HCT116 (cell line): ENCODE data around the gene ITPKA. TPM values are rescaled to one million over a fixed set of nuclear protein-coding genes. Genes with fewer than 3 reads are reported as not detected.

Experiments used
- ATAC-seq: fragments of 200-7000 bp; cut with Tn5 transposase; 2 replicates; pipeline ENCODE4 v1.9.1; 2020; ENCODE audit warnings: mild to moderate bottlenecking, moderate library complexity
- BruUV-seq: library from RNA; stranded (reverse); fragments of 400-500 nt; replicated peaks from 2 replicates; lab custom pipeline; 2021; lab: Mats Ljungman, UMichigan
- CTCF ChIA-PET: fragments of 300-600 bp; sonication (Branson Sonifier 250); formaldehyde crosslinking; loops from one replicate; lab custom pipeline; 2021; ENCODE audit warnings: antibody characterized with exemption; lab: Charles Lee
- POLR2A ChIA-PET: fragments of 300-600, 350-600 bp; sonication (Branson Sonifier 250); formaldehyde crosslinking; loops from one replicate; lab custom pipeline; 2021; ENCODE audit warnings: antibody characterized with exemption; lab: Charles Lee
- RAD21 ChIA-PET, 2 experiments: fragments of 300-600 bp; sonication (Branson Sonifier 250); formaldehyde crosslinking; loops; one replicate each; lab custom pipeline; 2023; ENCODE audit warnings: low total read pairs in 2 of 2; ENCODE audit not compliant: uncharacterized antibody in 2 of 2, unreplicated experiment in 2 of 2, low non-redundant PET in 1 of 2; lab: Charles Lee
- DNase-seq: peaks from one replicate; pipeline ENCODE4 v3.0.0-alpha.2; 2010; ENCODE audit warnings: low read depth, low spot score
- H2AFZ ChIP-seq: fragments of 200-600 bp; shearing (Covaris generic), sonication (generic); 2 replicates; pipeline ENCODE4 v1.6.1; 2017; ENCODE audit warnings: low read depth, mixed run types, mixed read lengths, antibody characterized with exemption, low read length; ENCODE audit not compliant: poor library complexity, severe bottlenecking
- H3K27ac ChIP-seq: 2 replicates; pipeline ENCODE4 v1.5.1; 2012; ENCODE audit warnings: low read depth, low read length
- H3K27me3 ChIP-seq: fragments of 200-600 bp; sonication (generic); 2 replicates; pipeline ENCODE4 v1.6.1; 2016; ENCODE audit warnings: mixed run types, low read length, mixed read lengths; ENCODE audit not compliant: insufficient read depth
- H3K36me3 ChIP-seq, 2 experiments: fragments of 200-500 bp in 1 of 2; fragments of 200-600 bp in 1 of 2; sonication (Bioruptor generic) in 1 of 2; sonication (generic) in 1 of 2; 2 replicates each; pipeline versions ENCODE4 v1.5.1 to v1.6.1; 2014 to 2016; ENCODE audit warnings: low read length in 2 of 2, inconsistent platforms in 1 of 2, mixed read lengths in 1 of 2, mixed run types in 1 of 2; ENCODE audit not compliant: insufficient read depth in 2 of 2, control insufficient read depth in 1 of 2
- H3K4me1 ChIP-seq, 2 experiments: fragments of 200-600 bp in 1 of 2; sonication (generic) in 1 of 2; 2 replicates each; pipeline versions ENCODE4 v1.5.1 to v1.6.1; 2012 to 2017; ENCODE audit warnings: low read length in 2 of 2, inconsistent platforms in 1 of 2, mild to moderate bottlenecking in 1 of 2, mixed read lengths in 1 of 2, mixed run types in 1 of 2, moderate library complexity in 1 of 2; ENCODE audit not compliant: insufficient read depth in 2 of 2, control insufficient read depth in 1 of 2
- H3K4me2 ChIP-seq: fragments of 200-600 bp; sonication (generic); 2 replicates; pipeline ENCODE4 v1.6.1; 2017; ENCODE audit warnings: mixed run types, low read length, mixed read lengths
- H3K4me3 ChIP-seq, 2 experiments: fragments of 200-600 bp in 1 of 2; sonication (generic) in 1 of 2; replicated peaks in 1 of 2; 2 replicates each; pipeline ENCODE4 v1.5.1; 2011 to 2016; ENCODE audit warnings: low read length in 2 of 2, control low read depth in 1 of 2, low read depth in 1 of 2, mild to moderate bottlenecking in 1 of 2, mixed read lengths in 1 of 2, mixed run types in 1 of 2
- H3K79me2 ChIP-seq: fragments of 200-600 bp; sonication (generic); 2 replicates; pipeline ENCODE4 v1.6.1; 2017; ENCODE audit warnings: mild to moderate bottlenecking, mixed run types, low read length, moderate library complexity, mixed read lengths; ENCODE audit not compliant: insufficient read depth
- H3K9ac ChIP-seq: fragments of 200-600 bp; sonication (generic); 2 replicates; pipeline ENCODE4 v1.6.1; 2016; ENCODE audit warnings: low read length, mixed read lengths
- H3K9me2 ChIP-seq: fragments of 200-600 bp; sonication (generic), shearing (Covaris generic); 2 replicates; pipeline ENCODE4 v1.6.1; 2017; ENCODE audit warnings: mixed run types, mild to moderate bottlenecking, moderate library complexity; ENCODE audit not compliant: insufficient read depth
- H3K9me3 ChIP-seq, 2 experiments: fragments of 200-500 bp in 1 of 2; fragments of 200-600 bp in 1 of 2; sonication (Bioruptor generic) in 1 of 2; sonication (generic) in 1 of 2; 2 replicates each; pipeline ENCODE4 v1.6.1; 2014 to 2017; ENCODE audit warnings: low read length in 2 of 2, mixed read lengths in 2 of 2, inconsistent platforms in 1 of 2, low read depth in 1 of 2, mild to moderate bottlenecking in 1 of 2, mixed run types in 1 of 2, moderate library complexity in 1 of 2; ENCODE audit not compliant: control insufficient read depth in 1 of 2, insufficient read depth in 1 of 2
- H4K20me1 ChIP-seq: fragments of 200-600 bp; sonication (generic), shearing (Covaris generic); 2 replicates; pipeline ENCODE4 v1.6.1; 2017; ENCODE audit warnings: mixed run types, mild to moderate bottlenecking, moderate library complexity; ENCODE audit not compliant: insufficient read depth
- ATF3 ChIP-seq: IDR thresholded peaks from 2 replicates; pipeline ENCODE4 v1.6.1; 2012
- CEBPB ChIP-seq: IDR thresholded peaks from 2 replicates; pipeline ENCODE4 v1.6.1; 2012; ENCODE audit warnings: low read depth
- EGR1 ChIP-seq: IDR thresholded peaks from 2 replicates; pipeline ENCODE4 v1.6.1; 2012; ENCODE audit warnings: low read depth
- EZH2 ChIP-seq: fragments of 200-600 bp; sonication (generic); IDR thresholded peaks from 2 replicates; pipeline ENCODE4 v1.6.1; 2017; ENCODE audit warnings: antibody characterized with exemption, mixed run types
- EZH2phosphoT487 ChIP-seq: fragments of 200-600 bp; IDR thresholded peaks from 2 replicates; pipeline ENCODE4 v1.6.1; 2018; ENCODE audit warnings: antibody characterized with exemption, borderline replicate concordance
- FOSL1 ChIP-seq: IDR thresholded peaks from 2 replicates; pipeline ENCODE4 v1.6.1; 2012; ENCODE audit warnings: low read depth
- JUND ChIP-seq: IDR thresholded peaks from 2 replicates; pipeline ENCODE4 v1.6.1; 2012
- MAX ChIP-seq: IDR thresholded peaks from 2 replicates; pipeline ENCODE4 v1.6.1; 2012
- POLR2A ChIP-seq: IDR thresholded peaks from 2 replicates; pipeline ENCODE4 v1.7.0; 2011; ENCODE audit warnings: borderline replicate concordance; ENCODE audit not compliant: insufficient read depth, insufficient read length; ENCODE audit errors: extremely low read depth
- POLR2AphosphoS5 ChIP-seq: IDR thresholded peaks from 2 replicates; pipeline ENCODE4 v1.6.1; 2011; ENCODE audit warnings: mild to moderate bottlenecking, low read depth, low read length, moderate library complexity
- RAD21 ChIP-seq: IDR thresholded peaks from 2 replicates; pipeline ENCODE4 v1.6.1; 2012; ENCODE audit warnings: low read depth, mild to moderate bottlenecking
- REST ChIP-seq: IDR thresholded peaks from 2 replicates; pipeline ENCODE4 v1.6.1; 2012; ENCODE audit warnings: low read depth
- SIN3A ChIP-seq: IDR thresholded peaks from 2 replicates; pipeline ENCODE4 v1.6.1; 2012; ENCODE audit warnings: low read depth
- SP1 ChIP-seq: IDR thresholded peaks from 2 replicates; pipeline ENCODE4 v1.6.1; 2012; ENCODE audit warnings: low read depth
- TCF7L2 ChIP-seq: IDR thresholded peaks from 2 replicates; pipeline ENCODE4 v1.7.0; 2011; ENCODE audit warnings: borderline replicate concordance, inconsistent platforms; ENCODE audit not compliant: insufficient read depth, insufficient read length; ENCODE audit errors: extremely low read depth
- ZNF274 ChIP-seq: fragments of 200-500 bp; sonication (Bioruptor generic); IDR thresholded peaks from 2 replicates; pipeline ENCODE4 v1.6.1; 2014; ENCODE audit warnings: mild to moderate bottlenecking, low read depth, low read length, inconsistent platforms
- intact Hi-C: fragments of 100-400 bp; cut with micrococcal nuclease; formaldehyde crosslinking; loops from 2 replicates; pipeline ENCODE4 v1.10.0; 2022
- total RNA-seq: library from RNA; stranded (reverse); gene quantifications from one replicate; pipeline ENCODE4 v1.2.1, GENCODE V29; 2021; ENCODE audit not compliant: unreplicated experiment

Gene ITPKA
- total RNA-seq, 1 experiment from 2014 or later = 10.8 TPM

- Histone ChIP-seq H3K36me3 (no peaks in the 10 kb centered on the region), H3K4me1 (peaks cover 25 to 42% of the 10 kb centered on the region in 2 experiments), H2AFZ (no peak overlapping the region), H3K27ac (no peak overlapping the region), H3K9me2 (no peaks in the 10 kb centered on the region), H3K9ac (no peak overlapping the region), H3K27me3 (no peaks in the 10 kb centered on the region), H3K79me2 (no peaks in the 10 kb centered on the region), H3K4me3 (no peak overlapping the region), H3K9me3 (no peaks in the 10 kb centered on the region), H3K4me2 (no peak overlapping the region), H4K20me1 (no peaks in the 10 kb centered on the region)
- POLR2A ChIA-PET = no interaction called here
- CTCF ChIA-PET = interaction anchor here (1.0 kb wide), 1 partner anchor 263 kb away, joined by 3 read pairs; the partner anchor contains the start of gene MAPKBP1
- TF ChIP-seq EGR1 (no peak), CEBPB (no peak), ZNF274 (no peak), SIN3A (no peak), EZH2phosphoT487 (no peak), REST (no peak), RAD21 (no peak), MAX (no peak), ATF3 (no peak), FOSL1 (no peak), EZH2 (no peak), POLR2AphosphoS5 (no peak), SP1 (no peak), JUND (no peak), TCF7L2 (no peak), POLR2A (no peak)
- intact Hi-C loops = no loop called here
- RAD21 ChIA-PET = no interaction called here
- DNase-seq (no peak), ATAC-seq (no peak)
- BruUV-seq = no TSS peak
Measured at GRCh38 chr15:41511899-41512369, 18.3 kb downstream of the ITPKA start.
